NCI-H2081 (cell line): ENCODE results near the gene ZFP62.
A peak's percentile ranks its signal among the peaks of the same experiment; 100 is the strongest.

Source experiments
- DNase-seq, 2 experiments: peaks; one replicate each; lab custom pipeline; 2025; lab: John Stamatoyannopoulos, UW

ZFP62 gene

GRCh38 chr5:180868960-180869359 lies 7.9 kb upstream of the ZFP62 start:
- peak; percentile 70 to 71 for DNase-seq

- DNase-seq, result no peak
These were observed 5.9 kb upstream of the ZFP62 start for GRCh38 chr5:180866985-180867384.

- no peak for DNase-seq
These were observed 5.1 kb upstream of the ZFP62 start for GRCh38 chr5:180865981-180866695.

- no peak for DNase-seq
These were observed 1.6 kb upstream of the ZFP62 start for GRCh38 chr5:180862645-180863044.

GRCh38 chr5:180860273-180860886 lies 696 bp downstream of the ZFP62 start:
- peak; percentile 30 to 60 for DNase-seq

- no peak for DNase-seq
These were observed 2.5 kb downstream of the ZFP62 start for GRCh38 chr5:180858586-180858985.

GRCh38 chr5:180853848-180854176 lies 7.3 kb downstream of the ZFP62 start:
- DNase-seq, result no peak

- DNase-seq, result no peak
These were observed 7.8 kb downstream of the ZFP62 start for GRCh38 chr5:180853121-180853847.

GRCh38 chr5:180852495-180852894 lies 8.6 kb downstream of the ZFP62 start:
- DNase-seq, result no peak

GRCh38 chr5:180850434-180851078 lies 10.5 kb downstream of the ZFP62 start:
- no peak for DNase-seq

- DNase-seq, result no peak
These were observed 11.2 kb downstream of the ZFP62 start for GRCh38 chr5:180849827-180850226.

GRCh38 chr5:180848878-180849277 lies 12.2 kb downstream of the ZFP62 start:
- no peak for DNase-seq

GRCh38 chr5:180848265-180848664 lies 12.8 kb downstream of the ZFP62 start:
- DNase-seq, result no peak

GRCh38 chr5:180847026-180847425 lies 14.1 kb downstream of the ZFP62 start:
- DNase-seq, result no peak

GRCh38 chr5:180844858-180845257 lies 16.2 kb downstream of the ZFP62 start:
- no peak for DNase-seq

- no peak for DNase-seq
These were observed 16.6 kb downstream of the ZFP62 start for GRCh38 chr5:180844432-180844831.

GRCh38 chr5:180839935-180840334 lies 21.1 kb downstream of the ZFP62 start:
- DNase-seq, result no peak

GRCh38 chr5:180839227-180839626 lies 21.8 kb downstream of the ZFP62 start:
- no peak for DNase-seq

GRCh38 chr5:180837478-180837877 lies 23.6 kb downstream of the ZFP62 start:
- no peak for DNase-seq

GRCh38 chr5:180832638-180833068 lies 28.4 kb downstream of the ZFP62 start:
- DNase-seq, result no peak

GRCh38 chr5:180831139-180832093 lies 29.7 kb downstream of the ZFP62 start:
- DNase-seq, result peak; percentile 62 to 72
